Activated naive CD4-positive, alpha-beta T cell (primary cell): ENCODE measurements around the gene TRIO.
A peak's percentile ranks its signal among the peaks of the same experiment; 100 is the strongest.

Experiments used
- DNase-seq, 4 experiments: peaks; one replicate each; lab custom pipeline; 2025; lab: John Stamatoyannopoulos, UW

TRIO gene

GRCh38 chr5:14123551-14123950 is 19.6 kb upstream of the TRIO start:
- no peak for DNase-seq

- DNase-seq, result no peak
Measured at GRCh38 chr5:14123974-14124482, 19.1 kb upstream of the TRIO start.

- no peak for DNase-seq
Measured at GRCh38 chr5:14125262-14125661, 17.9 kb upstream of the TRIO start.

- no peak for DNase-seq
Measured at GRCh38 chr5:14127587-14127986, 15.6 kb upstream of the TRIO start.

GRCh38 chr5:14128079-14128478 is 15.1 kb upstream of the TRIO start:
- DNase-seq, result no peak

GRCh38 chr5:14129123-14129522 is 14.0 kb upstream of the TRIO start:
- DNase-seq, result no peak

GRCh38 chr5:14131855-14132503 is 11.2 kb upstream of the TRIO start:
- no peak for DNase-seq

GRCh38 chr5:14133394-14133793 is 9.7 kb upstream of the TRIO start:
- DNase-seq, result no peak

GRCh38 chr5:14134083-14134482 is 9.1 kb upstream of the TRIO start:
- DNase-seq, result no peak

- no peak for DNase-seq
Measured at GRCh38 chr5:14134771-14135170, 8.4 kb upstream of the TRIO start.

- no peak for DNase-seq
Measured at GRCh38 chr5:14135621-14136020, 7.5 kb upstream of the TRIO start.

- DNase-seq, result no peak
Measured at GRCh38 chr5:14136228-14136627, 6.9 kb upstream of the TRIO start.

GRCh38 chr5:14138608-14139540 is 4.3 kb upstream of the TRIO start:
- DNase-seq, result no peak

GRCh38 chr5:14141764-14142163 is 1.4 kb upstream of the TRIO start:
- no peak for DNase-seq

GRCh38 chr5:14142202-14142826 is 828 bp upstream of the TRIO start:
- DNase-seq, result no peak

GRCh38 chr5:14143546-14143840 is 351 bp downstream of the TRIO start:
- DNase-seq, result no peak

GRCh38 chr5:14143841-14144585 is 871 bp downstream of the TRIO start:
- DNase-seq, result peak in 3 of 4 experiments; percentile 2 to 17 (median 12)

- peak in 2 of 4 experiments; percentile 9 to 36 for DNase-seq
Measured at GRCh38 chr5:14144586-14145434, 1.7 kb downstream of the TRIO start.

- DNase-seq, result no peak
Measured at GRCh38 chr5:14145435-14146334, 2.5 kb downstream of the TRIO start.

GRCh38 chr5:14146725-14147124 is 3.6 kb downstream of the TRIO start:
- no peak for DNase-seq
